Islet of Langerhans (tissue), 1 donor: ENCODE results near the gene CRADD.
"Not testable (repeated sequence)": the region's sequence is repeated elsewhere in the genome, so short reads cannot be mapped to it uniquely, and the experiment has no call there.

Experiments
- FAIRE-seq: peaks from one replicate; lab custom pipeline; 2011; peaks lifted over from hg19 to GRCh38; lab: Jason Lieb, UNC

The CRADD gene

GRCh38 chr12:93877446-93877845 is 200.3 kb downstream of the CRADD start:
- FAIRE-seq = no peak

GRCh38 chr12:93879476-93880421 is 202.6 kb downstream of the CRADD start:
- no peak for FAIRE-seq

GRCh38 chr12:93880853-93881522 is 203.8 kb downstream of the CRADD start:
- FAIRE-seq = no peak

GRCh38 chr12:93882763-93883162 is 205.6 kb downstream of the CRADD start:
- FAIRE-seq = no peak

GRCh38 chr12:93883436-93884154 is 206.4 kb downstream of the CRADD start:
- no peak for FAIRE-seq

GRCh38 chr12:93884794-93885460 is 207.8 kb downstream of the CRADD start:
- no peak for FAIRE-seq

GRCh38 chr12:93885973-93886532 is 208.9 kb downstream of the CRADD start:
- FAIRE-seq = not testable (repeated sequence)

- no peak for FAIRE-seq
Measured at GRCh38 chr12:93886533-93887511, 209.6 kb downstream of the CRADD start.

- FAIRE-seq = no peak
Measured at GRCh38 chr12:93888964-93889363, 211.8 kb downstream of the CRADD start.

- no peak for FAIRE-seq
Measured at GRCh38 chr12:93889516-93890212, 212.5 kb downstream of the CRADD start.

GRCh38 chr12:93892423-93893268 is 215.5 kb downstream of the CRADD start:
- FAIRE-seq = no peak

- no peak for FAIRE-seq
Measured at GRCh38 chr12:93894391-93895088, 217.4 kb downstream of the CRADD start.

GRCh38 chr12:93895089-93895445 is 217.9 kb downstream of the CRADD start:
- FAIRE-seq = no peak

- no peak for FAIRE-seq
Measured at GRCh38 chr12:93896427-93896826, 219.3 kb downstream of the CRADD start.

GRCh38 chr12:93896952-93897351 is 219.8 kb downstream of the CRADD start:
- FAIRE-seq = no peak

GRCh38 chr12:93901739-93902138 is 224.6 kb downstream of the CRADD start:
- FAIRE-seq = no peak

GRCh38 chr12:93902192-93902591 is 225.0 kb downstream of the CRADD start:
- FAIRE-seq = no peak

GRCh38 chr12:93902736-93903562 is 225.8 kb downstream of the CRADD start:
- no peak for FAIRE-seq
